Progenitor cell of endocrine pancreas (in vitro differentiated cells): ENCODE measurements around the gene TPST2. TPM values are rescaled to one million over a fixed set of nuclear protein-coding genes. Genes with fewer than 3 reads are reported as not detected.

Experiments
- DNase-seq: peaks from one replicate; pipeline ENCODE4 v3.0.0; 2021; ENCODE audit warnings: low spot score; ENCODE audit not compliant: unreplicated experiment
- H3K27ac Mint-ChIP-seq: 2 replicates; pipeline ENCODE4 v1.8.0; 2021; ENCODE audit warnings: mild to moderate bottlenecking, moderate library complexity, mixed read lengths
- H3K27me3 Mint-ChIP-seq: 2 replicates; pipeline ENCODE4 v1.8.0; 2021; ENCODE audit warnings: mixed read lengths
- H3K36me3 Mint-ChIP-seq: 2 replicates; pipeline ENCODE4 v1.8.0; 2022; ENCODE audit warnings: mixed read lengths; ENCODE audit not compliant: insufficient read depth
- H3K4me1 Mint-ChIP-seq: 2 replicates; pipeline ENCODE4 v1.8.0; 2021; ENCODE audit warnings: low read depth, mixed read lengths
- H3K4me3 Mint-ChIP-seq: 2 replicates; pipeline ENCODE4 v1.8.0; 2021; ENCODE audit warnings: low read depth, mild to moderate bottlenecking, moderate library complexity, mixed read lengths
- H3K9me3 Mint-ChIP-seq: 2 replicates; pipeline ENCODE4 v1.8.0; 2021; ENCODE audit warnings: low read depth, mixed read lengths
- total RNA-seq: library from RNA; stranded (reverse); gene quantifications from 2 replicates; pipeline ENCODE4 v1.2.1, GENCODE V29; 2021
- TF ChIP-seq, protein P1 (sequence below): fragments of 200-600 bp; sonication (generic); IDR thresholded peaks from one replicate; pipeline ENCODE4 v1.5.0; 2021; ENCODE audit warnings: antibody characterized with exemption, mild to moderate bottlenecking; ENCODE audit not compliant: unreplicated experiment

Gene TPST2
- total RNA-seq, 1 donor from 2014 or later = 19.1 TPM

DNA sequence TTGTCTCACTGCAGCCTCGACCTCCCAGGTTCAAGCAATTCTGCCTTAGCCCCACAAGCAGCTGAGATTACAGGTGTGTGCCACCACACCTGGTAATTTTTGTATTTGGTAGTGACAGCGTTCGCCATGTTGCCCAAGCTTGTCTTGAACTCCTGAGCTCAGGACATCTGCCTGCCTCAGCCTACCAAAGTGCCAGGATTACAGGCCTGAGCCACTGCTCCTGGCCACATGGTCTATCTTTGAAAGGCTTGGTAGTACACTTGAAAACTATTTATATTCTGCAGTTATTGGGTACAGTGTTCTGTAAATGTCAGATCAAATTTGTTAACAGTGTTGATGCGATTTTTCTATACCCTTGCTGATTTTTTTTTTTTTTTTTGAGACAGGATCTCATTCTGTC is 41.4 kb upstream of the TPST2 start:
- no peaks in the 10 kb centered on the region for H3K9me3 Mint-ChIP-seq
- TF ChIP-seq, protein P1, sequence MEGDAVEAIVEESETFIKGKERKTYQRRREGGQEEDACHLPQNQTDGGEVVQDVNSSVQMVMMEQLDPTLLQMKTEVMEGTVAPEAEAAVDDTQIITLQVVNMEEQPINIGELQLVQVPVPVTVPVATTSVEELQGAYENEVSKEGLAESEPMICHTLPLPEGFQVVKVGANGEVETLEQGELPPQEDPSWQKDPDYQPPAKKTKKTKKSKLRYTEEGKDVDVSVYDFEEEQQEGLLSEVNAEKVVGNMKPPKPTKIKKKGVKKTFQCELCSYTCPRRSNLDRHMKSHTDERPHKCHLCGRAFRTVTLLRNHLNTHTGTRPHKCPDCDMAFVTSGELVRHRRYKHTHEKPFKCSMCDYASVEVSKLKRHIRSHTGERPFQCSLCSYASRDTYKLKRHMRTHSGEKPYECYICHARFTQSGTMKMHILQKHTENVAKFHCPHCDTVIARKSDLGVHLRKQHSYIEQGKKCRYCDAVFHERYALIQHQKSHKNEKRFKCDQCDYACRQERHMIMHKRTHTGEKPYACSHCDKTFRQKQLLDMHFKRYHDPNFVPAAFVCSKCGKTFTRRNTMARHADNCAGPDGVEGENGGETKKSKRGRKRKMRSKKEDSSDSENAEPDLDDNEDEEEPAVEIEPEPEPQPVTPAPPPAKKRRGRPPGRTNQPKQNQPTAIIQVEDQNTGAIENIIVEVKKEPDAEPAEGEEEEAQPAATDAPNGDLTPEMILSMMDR = no peak
- peaks cover 10% of the 10 kb centered on the region for H3K4me1 Mint-ChIP-seq
- no peak overlapping the region for H3K4me3 Mint-ChIP-seq
- H3K27ac Mint-ChIP-seq = no peak overlapping the region
- no peaks in the 10 kb centered on the region for H3K36me3 Mint-ChIP-seq
- H3K27me3 Mint-ChIP-seq = peaks cover 10% of the 10 kb centered on the region
- no peak for DNase-seq

DNA sequence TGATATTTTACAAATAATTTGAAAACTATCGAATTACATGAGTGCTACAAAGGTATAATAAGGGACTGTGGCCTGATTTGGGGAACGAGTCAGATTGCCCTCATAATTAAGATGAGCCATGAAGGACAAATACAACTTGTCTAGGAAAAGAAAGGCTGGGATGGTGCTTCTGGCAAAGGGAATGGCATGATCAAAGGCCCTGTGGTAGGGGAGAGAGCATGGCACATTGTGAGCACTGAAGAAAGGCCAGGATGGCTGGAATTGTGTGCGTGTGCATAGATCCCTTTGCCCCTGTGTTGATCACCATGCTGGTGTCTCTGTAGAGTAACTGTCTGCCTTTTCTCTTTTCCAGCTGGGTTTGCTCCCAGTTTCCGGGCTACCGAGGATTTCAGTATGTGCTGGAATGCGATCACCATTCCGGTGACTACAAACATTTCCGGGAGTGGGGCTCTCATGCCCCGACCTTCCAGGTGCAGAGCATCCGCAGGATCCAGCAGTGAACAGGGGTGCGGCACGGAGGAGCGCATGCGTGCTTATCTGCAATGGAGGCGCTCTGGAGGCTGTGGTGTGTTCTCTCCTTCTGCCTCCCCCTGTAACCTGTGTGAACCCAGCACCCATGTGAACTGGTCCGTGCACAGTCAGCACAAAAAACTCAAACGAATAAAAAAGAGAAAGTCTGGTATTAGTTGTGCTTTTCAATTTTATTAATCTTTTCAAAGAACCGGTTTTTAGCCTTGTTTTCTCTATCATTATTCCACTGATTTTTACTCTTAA is 40.2 kb upstream of the TPST2 start:
- no peak overlapping the region for H3K4me3 Mint-ChIP-seq
- no peaks in the 10 kb centered on the region for H3K36me3 Mint-ChIP-seq
- TF ChIP-seq, protein P1 = no peak
- peaks cover 8% of the 10 kb centered on the region for H3K27me3 Mint-ChIP-seq
- no peaks in the 10 kb centered on the region for H3K9me3 Mint-ChIP-seq
- no peak overlapping the region for H3K27ac Mint-ChIP-seq
- H3K4me1 Mint-ChIP-seq = peaks cover 10% of the 10 kb centered on the region
- DNase-seq = no peak

DNA sequence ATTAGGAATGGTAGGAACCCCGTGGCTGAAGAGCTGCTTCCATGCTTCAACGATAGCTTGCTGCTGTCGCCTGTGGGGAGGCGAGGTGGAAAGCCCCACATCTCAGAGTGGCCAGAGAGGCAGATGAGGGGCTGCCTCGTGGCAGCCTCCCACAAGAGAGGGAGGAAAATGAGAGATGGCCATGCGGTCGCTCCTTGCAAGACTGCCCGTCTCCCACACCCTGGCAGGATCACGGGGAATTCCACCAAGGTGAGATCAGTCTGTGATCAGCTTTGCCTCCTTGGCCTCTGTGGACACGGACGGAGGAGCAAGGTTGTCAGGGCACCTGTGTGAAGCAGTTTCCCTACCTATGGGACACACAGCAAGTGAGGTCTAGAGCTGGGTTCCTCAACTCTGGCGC is 34.9 kb upstream of the TPST2 start:
- Mint-ChIP-seq H3K36me3 (no peaks in the 10 kb centered on the region), H3K4me1 (no peaks in the 10 kb centered on the region), H3K4me3 (no peak overlapping the region), H3K27ac (no peak overlapping the region), H3K27me3 (peaks cover 15% of the 10 kb centered on the region), H3K9me3 (no peaks in the 10 kb centered on the region)
- TF ChIP-seq, protein P1 = no peak
- DNase-seq = no peak

DNA sequence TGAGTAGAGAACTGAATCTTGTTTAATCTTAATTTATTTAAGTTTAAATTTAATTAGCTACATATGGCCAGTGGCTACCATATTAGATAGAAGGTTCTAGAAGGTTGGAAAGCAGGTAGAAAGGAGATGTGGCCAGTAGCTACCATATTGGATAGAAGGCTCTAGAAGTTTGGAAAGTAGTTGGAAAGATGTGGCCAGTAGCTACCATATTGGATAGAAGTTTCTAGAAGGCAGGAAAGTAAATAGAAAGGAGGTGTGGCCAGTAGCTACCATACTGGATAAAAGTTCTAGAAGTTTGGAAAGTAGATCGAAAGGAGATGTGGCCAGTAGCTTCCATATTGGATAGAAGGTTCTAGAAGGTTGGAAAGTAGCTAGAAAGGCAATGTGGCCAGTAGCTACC is 34.1 kb upstream of the TPST2 start:
- H3K27ac Mint-ChIP-seq = no peak overlapping the region
- no peak overlapping the region for H3K4me3 Mint-ChIP-seq
- no peak for DNase-seq
- no peaks in the 10 kb centered on the region for H3K4me1 Mint-ChIP-seq
- H3K36me3 Mint-ChIP-seq = no peaks in the 10 kb centered on the region
- H3K9me3 Mint-ChIP-seq = no peaks in the 10 kb centered on the region
- H3K27me3 Mint-ChIP-seq = peaks cover 16% of the 10 kb centered on the region
- TF ChIP-seq, protein P1 = no peak

DNA sequence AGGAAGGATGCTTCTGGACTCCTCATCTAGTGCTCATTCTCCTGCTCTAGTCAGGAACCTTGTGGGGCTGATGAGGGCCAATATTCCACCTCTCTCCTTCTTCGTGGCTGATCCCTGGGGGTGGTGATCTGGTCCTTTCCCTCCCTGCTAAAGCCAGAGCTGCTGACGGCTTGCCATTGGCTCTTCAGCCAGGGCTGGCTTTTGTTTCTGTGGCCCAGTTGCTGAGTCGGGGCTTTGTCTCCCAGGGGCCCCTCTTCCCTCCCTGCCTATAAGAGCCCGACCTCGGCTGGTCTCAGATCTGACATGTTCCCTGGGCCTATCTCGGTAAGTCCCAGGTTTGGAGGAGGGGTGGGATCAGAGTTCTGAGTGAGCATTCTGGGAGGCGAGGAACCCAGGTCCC is 31.7 kb upstream of the TPST2 start, which contains the start of gene CRYBA4:
Gene CRYBA4 (plus strand): TSS at position 301 of the 400 bp plus-strand sequence. CDS start 634 bp downstream, outside the sequence.
- DNase-seq = no peak

More for the DNA sequence above, 31.7 kb upstream of the TPST2 start, which contains the start of gene CRYBA4:
- no peak within 1 kb of the TSS for H3K4me3 Mint-ChIP-seq
- TF ChIP-seq, protein P1 = no peak
- H3K9me3 Mint-ChIP-seq = no peaks in the 10 kb centered on the region
- peaks cover 27% of the 10 kb centered on the region for H3K27me3 Mint-ChIP-seq
- no peaks in the 10 kb centered on the region for H3K4me1 Mint-ChIP-seq
- no peak within 1 kb of the TSS for H3K27ac Mint-ChIP-seq
- H3K36me3 Mint-ChIP-seq = no peaks in the 10 kb centered on the region
